ENCODE data around the gene WSCD2.

- TF ChIP-seq CTCF (conservative IDR thresholded peaks at IDR 0.05; ENCODE audit: low read length) (no peak), EZH2phosphoT487 (IDR thresholded peaks at IDR 0.05; ENCODE audit: borderline replicate concordance, low read depth, low read length) (no peak)
Measured at GRCh38 chr12:108210001-108210400, 80.9 kb downstream of the WSCD2 start.
